Measurements from ENCODE around the gene SPON1.

Gene SPON1

GRCh38 chr11:13993096-13993765, 30.7 kb downstream of the SPON1 start:
- TF ChIP-seq ZNF384 (IDR thresholded peaks at IDR 0.05) (no peak), ELF4 (IDR thresholded peaks at IDR 0.05) (no peak), BHLHE40 (IDR thresholded peaks at IDR 0.05; ENCODE audit: borderline replicate concordance) (no peak)
- CTCF ChIA-PET: no interaction called here
- POLR2A ChIA-PET: no interaction called here
- DNase-seq (ENCODE audit: extremely low spot score): no peak

- CTCF ChIA-PET: interaction anchor here (0.6 kb wide), 1 partner anchor 29 kb away, joined by 3 read pairs; no protein-coding TSS in a partner anchor
Measured at GRCh38 chr11:13997881-13998280, 35.4 kb downstream of the SPON1 start.

GRCh38 chr11:13999704-14000103, 37.2 kb downstream of the SPON1 start:
- POLR2A ChIA-PET: no interaction called here
- CTCF ChIA-PET: interaction anchor here (0.6 kb wide), 1 partner anchor 298 kb away, joined by 3 read pairs; no protein-coding TSS in a partner anchor
- no peak for TF ChIP-seq FOXA1 (IDR thresholded peaks at IDR 0.05)
- no peak for TF ChIP-seq LEF1 (IDR thresholded peaks at IDR 0.05; ENCODE audit: borderline replicate concordance)
- no peak for TF ChIP-seq PKNOX1 (IDR thresholded peaks at IDR 0.05)
- TF ChIP-seq HDGF (IDR thresholded peaks at IDR 0.05; ENCODE audit: borderline replicate concordance): no peak
- TF ChIP-seq CTBP1 (IDR thresholded peaks at IDR 0.05; ENCODE audit: borderline replicate concordance): no peak
- no peak for TF ChIP-seq ELF4 (IDR thresholded peaks at IDR 0.05)
- no peak for TF ChIP-seq BHLHE40 (IDR thresholded peaks at IDR 0.05; ENCODE audit: borderline replicate concordance)
- no peak for TF ChIP-seq FOXK2 (IDR thresholded peaks at IDR 0.05)
- no peak for TF ChIP-seq SUZ12 (IDR thresholded peaks at IDR 0.05)
- TF ChIP-seq TARDBP (IDR thresholded peaks at IDR 0.05): no peak
- no peak for TF ChIP-seq ZNF384 (IDR thresholded peaks at IDR 0.05)
- no peak for DNase-seq (ENCODE audit: extremely low spot score)

More at GRCh38 chr11:13997881-13998280, 35.4 kb downstream of the SPON1 start:
- no peak for TF ChIP-seq ARNT (IDR thresholded peaks at IDR 0.05)
- TF ChIP-seq PKNOX1 (IDR thresholded peaks at IDR 0.05): no peak
- no peak for TF ChIP-seq FOXA1 (IDR thresholded peaks at IDR 0.05)
- no peak for TF ChIP-seq ELF4 (IDR thresholded peaks at IDR 0.05)
- TF ChIP-seq HDGF (IDR thresholded peaks at IDR 0.05; ENCODE audit: borderline replicate concordance): no peak
- no peak for TF ChIP-seq CTBP1 (IDR thresholded peaks at IDR 0.05; ENCODE audit: borderline replicate concordance)
- TF ChIP-seq SUZ12 (IDR thresholded peaks at IDR 0.05): no peak
- TF ChIP-seq TARDBP (IDR thresholded peaks at IDR 0.05): no peak
- TF ChIP-seq LEF1 (IDR thresholded peaks at IDR 0.05; ENCODE audit: borderline replicate concordance): no peak
- TF ChIP-seq FOXM1 (IDR thresholded peaks at IDR 0.05; ENCODE audit: borderline replicate concordance): no peak
- TF ChIP-seq SP1 (IDR thresholded peaks at IDR 0.05): no peak
- no peak for TF ChIP-seq FOXK2 (IDR thresholded peaks at IDR 0.05)
- POLR2A ChIA-PET: no interaction called here
- no peak for DNase-seq (ENCODE audit: extremely low spot score)

- ChIA-PET POLR2A (no interaction called here), CTCF (no interaction called here)
- TF ChIP-seq L3MBTL2 (conservative IDR thresholded peaks at IDR 0.05): no peak
- TF ChIP-seq ARNT (IDR thresholded peaks at IDR 0.05): no peak
- TF ChIP-seq ZNF384 (IDR thresholded peaks at IDR 0.05): no peak
- no peak for TF ChIP-seq FOXA1 (IDR thresholded peaks at IDR 0.05)
- no peak for TF ChIP-seq BHLHE40 (IDR thresholded peaks at IDR 0.05; ENCODE audit: borderline replicate concordance)
- no peak for TF ChIP-seq SUZ12 (IDR thresholded peaks at IDR 0.05)
- no peak for TF ChIP-seq CTBP1 (IDR thresholded peaks at IDR 0.05; ENCODE audit: borderline replicate concordance)
- TF ChIP-seq ELF4 (IDR thresholded peaks at IDR 0.05): no peak
- no peak for TF ChIP-seq SP1 (IDR thresholded peaks at IDR 0.05)
- DNase-seq (ENCODE audit: extremely low spot score): no peak
Measured at GRCh38 chr11:14001597-14001996, 39.1 kb downstream of the SPON1 start.

GRCh38 chr11:14007566-14007965, 45.0 kb downstream of the SPON1 start:
- TF ChIP-seq L3MBTL2 (conservative IDR thresholded peaks at IDR 0.05): no peak
- TF ChIP-seq ZNF384 (IDR thresholded peaks at IDR 0.05): no peak
- TF ChIP-seq FOXK2 (IDR thresholded peaks at IDR 0.05): no peak
- TF ChIP-seq SUZ12 (IDR thresholded peaks at IDR 0.05): no peak
- no peak for TF ChIP-seq FOXM1 (IDR thresholded peaks at IDR 0.05; ENCODE audit: borderline replicate concordance)
- no peak for TF ChIP-seq ARNT (IDR thresholded peaks at IDR 0.05)
- TF ChIP-seq HDGF (IDR thresholded peaks at IDR 0.05; ENCODE audit: borderline replicate concordance): no peak
- no peak for TF ChIP-seq TARDBP (IDR thresholded peaks at IDR 0.05)
- TF ChIP-seq FOXA1 (IDR thresholded peaks at IDR 0.05): no peak
- no peak for TF ChIP-seq PKNOX1 (IDR thresholded peaks at IDR 0.05)
- TF ChIP-seq LEF1 (IDR thresholded peaks at IDR 0.05; ENCODE audit: borderline replicate concordance): no peak
- TF ChIP-seq CTBP1 (IDR thresholded peaks at IDR 0.05; ENCODE audit: borderline replicate concordance): no peak
- no peak for TF ChIP-seq SP1 (IDR thresholded peaks at IDR 0.05)
- ChIA-PET POLR2A (no interaction called here), CTCF (no interaction called here)
- DNase-seq (ENCODE audit: extremely low spot score): no peak

GRCh38 chr11:14010665-14011064, 48.1 kb downstream of the SPON1 start:
- ChIA-PET CTCF (no interaction called here), POLR2A (no interaction called here)
- no peak for DNase-seq (ENCODE audit: extremely low spot score)
- TF ChIP-seq HDGF (IDR thresholded peaks at IDR 0.05; ENCODE audit: borderline replicate concordance): no peak
- TF ChIP-seq ELF4 (IDR thresholded peaks at IDR 0.05): no peak
- no peak for TF ChIP-seq CTBP1 (IDR thresholded peaks at IDR 0.05; ENCODE audit: borderline replicate concordance)

GRCh38 chr11:14012846-14013245, 50.3 kb downstream of the SPON1 start:
- CTCF ChIA-PET: interaction anchor here (0.6 kb wide), 1 partner anchor 221 kb away, joined by 5 read pairs; no protein-coding TSS in a partner anchor
- DNase-seq (ENCODE audit: extremely low spot score): no peak
- POLR2A ChIA-PET: no interaction called here
- TF ChIP-seq ZNF384 (IDR thresholded peaks at IDR 0.05): no peak
- TF ChIP-seq CTBP1 (IDR thresholded peaks at IDR 0.05; ENCODE audit: borderline replicate concordance): no peak
